Endothelial cell of hepatic sinusoid (primary cell): Measurements from ENCODE around the gene AMPD1.

Experiments
- in situ Hi-C: cut with HindIII; loops from 2 replicates; pipeline ENCODE4 v1.10.0; 2017; ENCODE audit warnings: low sequenced_read_pairs

Gene AMPD1

DNA sequence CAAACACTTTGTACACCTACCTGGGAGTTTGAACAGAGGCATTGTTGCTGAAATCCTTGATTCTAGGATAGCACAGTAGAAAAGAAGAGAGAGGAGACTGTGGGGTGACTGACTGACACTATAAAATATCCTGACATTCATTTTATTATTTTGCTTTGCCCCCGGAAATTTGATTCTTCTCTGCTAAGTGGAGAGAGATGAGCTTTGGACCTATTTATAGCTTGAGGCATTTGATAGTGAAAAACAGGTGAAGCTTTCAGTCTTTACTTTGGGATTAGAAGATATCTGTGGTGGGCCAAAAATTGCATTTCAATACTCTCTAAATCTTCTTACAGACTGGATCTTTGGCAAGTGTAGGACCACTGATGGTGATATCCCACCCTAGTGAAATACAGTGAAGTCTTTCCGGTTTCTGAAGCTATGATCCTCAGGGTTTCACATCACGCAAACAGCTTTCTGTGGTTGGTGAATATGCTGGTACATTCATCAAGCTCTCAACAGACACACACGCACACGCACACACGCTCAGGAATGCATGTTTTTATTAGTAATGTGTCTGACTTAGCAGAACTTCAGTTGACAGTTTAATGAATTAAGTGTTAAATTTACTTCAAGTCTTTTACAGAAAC is at the start of gene AMPD1:
Gene AMPD1, minus strand, starts transcription at position 117 of the 629 bp plus-strand sequence. Its CDS starts 75 bp downstream, at position 42.
- in situ Hi-C loops = no loop called here

DNA sequence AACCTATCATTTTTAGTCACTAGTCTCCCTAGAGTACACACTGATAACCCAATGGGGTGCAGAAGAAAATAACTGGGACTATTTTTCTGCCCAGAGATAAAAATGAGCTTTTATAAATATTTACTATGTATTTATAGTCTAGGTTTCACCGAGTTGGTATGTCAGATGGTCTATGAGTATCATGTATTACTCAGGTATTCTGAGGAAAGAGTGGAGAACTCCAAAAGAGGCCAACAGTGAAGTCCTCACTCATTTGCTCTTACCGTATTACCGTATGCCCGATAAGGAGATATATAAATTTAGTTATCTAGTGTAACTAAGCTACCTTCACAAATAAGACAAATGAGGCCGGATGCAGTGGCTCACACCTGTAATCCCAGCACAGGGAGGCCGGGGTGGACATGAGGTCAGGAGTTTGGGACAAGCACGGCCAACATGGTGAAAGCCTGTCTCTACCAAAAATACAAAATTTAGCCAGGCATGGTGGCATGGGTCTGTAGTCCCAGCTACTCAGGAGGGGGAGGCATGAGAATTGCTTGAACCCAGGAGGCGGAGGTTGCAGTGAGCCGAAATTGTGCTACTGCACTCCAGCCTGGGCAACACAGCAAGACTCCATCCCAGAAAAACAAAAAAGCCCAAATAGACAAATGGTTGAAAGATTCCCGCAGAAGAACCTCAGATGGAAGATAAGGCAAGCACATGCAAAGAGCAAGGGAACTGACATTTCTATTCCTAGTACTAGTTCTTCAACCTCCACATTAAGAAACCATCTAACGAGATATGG is 46.8 kb upstream of the AMPD1 start:
- in situ Hi-C loops = no loop called here

DNA sequence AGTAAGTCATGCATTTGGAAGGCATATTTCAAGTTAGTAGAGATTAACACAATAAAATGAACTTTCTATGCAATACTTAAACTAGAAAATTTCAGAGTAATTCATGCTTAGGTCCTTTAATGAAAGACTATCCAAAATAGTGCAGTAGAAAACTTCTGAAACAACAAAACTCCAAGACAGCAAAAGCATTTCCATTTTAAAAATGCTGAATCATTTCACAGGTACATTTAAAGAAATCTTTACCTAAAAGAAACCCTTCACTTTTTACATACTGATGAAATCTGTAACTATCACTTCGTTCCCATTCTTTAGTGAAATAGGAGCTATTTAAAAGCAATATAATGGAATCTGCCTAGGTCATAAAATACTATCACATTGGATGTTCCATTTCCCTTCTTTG is 45.0 kb upstream of the AMPD1 start:
- in situ Hi-C loops = no loop called here

DNA sequence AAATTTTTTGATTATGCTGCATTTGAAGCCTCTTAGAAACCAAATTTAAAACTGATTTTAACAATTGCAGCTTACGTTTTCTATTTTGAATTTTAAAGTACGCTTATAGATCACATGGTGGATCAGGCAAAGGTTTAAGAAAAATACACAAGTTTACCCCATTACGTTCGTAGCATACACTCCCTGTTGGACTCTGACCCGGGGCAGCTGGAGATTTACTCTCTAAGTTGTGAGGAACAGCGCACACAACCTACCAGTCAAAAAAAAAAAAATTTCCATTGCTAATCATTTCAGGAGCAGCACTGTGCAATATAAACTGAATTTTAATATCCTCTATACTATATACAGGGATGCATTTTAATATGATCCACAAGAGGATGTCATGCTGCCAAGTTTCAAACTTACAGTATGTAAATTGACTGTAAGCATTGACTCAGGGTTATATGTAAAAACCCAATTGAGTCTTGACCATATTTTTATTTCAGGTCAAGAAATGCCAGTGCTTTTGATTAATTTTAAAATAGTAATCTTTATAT is 42.0 kb upstream of the AMPD1 start:
- in situ Hi-C loops = no loop called here

DNA sequence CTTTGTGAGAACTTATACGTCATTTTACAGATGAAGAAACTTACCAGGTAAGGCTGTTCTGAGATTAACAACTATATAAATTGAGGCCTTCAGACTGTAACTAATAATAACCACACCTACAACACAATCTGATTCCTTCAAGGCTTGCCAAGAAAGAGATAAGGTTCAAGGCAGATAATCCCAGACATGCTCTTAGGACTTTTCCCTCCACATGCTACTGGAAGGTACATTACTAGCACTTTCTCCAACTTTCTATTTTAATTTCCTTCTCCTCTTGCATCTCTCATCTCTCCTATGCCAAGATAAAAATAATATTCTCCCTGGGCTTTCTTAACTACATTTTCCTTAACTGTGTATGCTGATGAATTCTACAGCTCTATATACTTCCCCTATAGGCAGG is 40.1 kb upstream of the AMPD1 start:
- in situ Hi-C loops = no loop called here

DNA sequence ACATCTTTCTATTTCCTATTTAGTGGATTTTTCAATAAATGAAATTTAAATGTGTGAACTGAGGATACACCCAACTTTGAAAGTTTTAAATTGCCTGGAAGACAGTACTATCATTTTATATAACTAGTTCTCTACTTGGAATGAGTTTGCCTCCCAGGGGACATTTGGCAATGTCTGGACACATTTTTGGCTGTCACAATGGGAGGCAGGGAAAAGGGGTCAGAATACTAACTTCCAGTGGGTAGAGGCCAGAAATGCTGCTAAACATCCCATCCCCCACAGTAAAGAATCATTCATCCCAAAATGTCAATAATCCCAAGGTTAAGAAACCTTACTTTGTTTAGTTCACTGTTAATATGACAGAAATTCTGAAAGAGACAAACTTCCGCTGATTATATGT is 34.4 kb upstream of the AMPD1 start:
- in situ Hi-C loops = no loop called here

DNA sequence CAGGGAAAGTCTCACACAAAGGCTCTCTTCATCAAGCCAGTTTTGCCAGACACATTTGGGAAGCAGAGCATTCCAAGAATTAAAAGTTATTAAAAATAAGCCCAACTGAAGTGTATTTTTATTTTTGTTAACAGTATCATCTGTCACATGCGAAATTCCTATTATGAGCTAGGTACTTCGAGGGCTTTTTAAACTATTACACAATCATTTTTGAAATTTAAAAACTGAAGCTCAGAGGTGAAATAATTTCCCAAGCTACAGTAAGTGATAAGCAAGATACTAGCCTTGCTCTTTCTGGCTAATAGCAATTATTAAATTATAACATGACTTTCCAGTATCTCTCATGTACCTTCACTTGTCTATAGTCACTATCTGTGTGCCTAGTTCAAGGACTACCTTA is 33.2 kb upstream of the AMPD1 start:
- in situ Hi-C loops = no loop called here

DNA sequence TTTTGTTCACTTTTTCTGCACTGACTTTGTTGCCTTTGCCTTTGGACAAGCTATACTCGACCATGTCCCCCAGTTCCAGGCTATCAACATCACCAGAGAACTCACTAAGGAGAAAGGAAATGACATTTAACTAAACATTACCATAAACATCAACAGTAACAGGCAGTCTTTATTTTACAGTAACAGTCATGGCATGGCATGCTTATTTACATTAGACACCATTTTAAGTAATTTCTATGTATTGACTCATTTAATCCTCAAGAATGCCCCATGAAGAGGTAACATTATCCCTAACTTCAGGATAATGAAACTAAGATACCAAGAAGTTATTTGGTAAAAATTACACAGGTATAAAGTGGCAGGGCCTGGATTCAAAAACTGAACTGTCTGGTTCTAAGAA is 29.9 kb upstream of the AMPD1 start:
- in situ Hi-C loops = no loop called here

DNA sequence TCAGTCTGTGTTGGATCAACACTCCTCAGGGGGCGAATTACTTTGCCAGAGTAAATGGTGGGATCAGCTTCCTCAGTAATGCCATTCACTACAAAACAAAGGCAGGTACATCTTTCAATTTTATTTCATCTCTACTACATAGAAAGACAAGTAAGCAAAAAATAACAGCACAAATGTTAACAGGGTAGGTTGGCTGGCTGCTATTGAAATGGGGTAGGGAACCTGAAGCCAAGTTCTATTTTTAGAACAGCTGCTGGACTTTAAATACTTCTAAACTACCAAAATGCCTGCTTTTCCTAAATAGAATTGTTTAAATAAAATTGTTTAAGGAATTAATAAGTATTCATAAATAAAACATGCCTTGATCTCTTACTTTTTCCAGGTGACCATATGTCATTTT is 28.6 kb upstream of the AMPD1 start:
- in situ Hi-C loops = no loop called here

DNA sequence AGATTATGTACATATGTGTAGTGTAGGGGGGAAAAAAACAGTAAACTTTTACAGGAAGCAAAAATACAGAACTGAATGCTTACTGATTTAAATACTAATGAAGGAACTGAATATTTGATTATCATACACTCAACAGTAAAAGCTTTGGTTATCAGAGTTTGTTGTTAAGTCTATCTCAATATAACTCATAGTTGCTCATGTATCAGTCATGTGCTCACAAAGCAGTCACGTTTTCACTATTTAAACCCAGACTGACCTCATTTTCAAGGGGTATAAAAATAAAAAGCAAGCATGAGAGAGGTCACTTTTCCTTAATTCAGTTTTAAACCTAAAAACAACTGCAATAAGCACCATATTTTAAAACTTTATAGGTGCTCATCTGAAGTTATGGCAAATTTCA is 28.1 kb upstream of the AMPD1 start:
- in situ Hi-C loops = no loop called here

DNA sequence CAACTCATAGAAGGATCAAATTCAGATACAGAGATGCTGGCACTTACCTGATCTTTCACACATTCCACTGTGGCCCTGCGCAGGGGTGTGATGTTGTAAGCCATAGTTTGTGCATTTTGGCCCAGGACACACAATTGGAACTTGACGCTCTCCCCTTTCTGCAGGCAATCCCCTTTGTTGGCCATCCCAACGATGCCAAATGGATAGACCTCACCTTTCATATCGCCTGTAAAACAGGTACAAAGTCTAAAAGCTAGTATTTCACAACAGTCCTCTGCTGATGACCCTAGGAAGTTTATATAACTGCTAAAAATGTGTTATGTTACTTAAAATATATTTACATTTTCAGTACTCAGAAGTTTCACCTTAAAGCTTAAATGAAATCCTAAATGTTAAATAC is 25.1 kb upstream of the AMPD1 start:
- in situ Hi-C loops = no loop called here

DNA sequence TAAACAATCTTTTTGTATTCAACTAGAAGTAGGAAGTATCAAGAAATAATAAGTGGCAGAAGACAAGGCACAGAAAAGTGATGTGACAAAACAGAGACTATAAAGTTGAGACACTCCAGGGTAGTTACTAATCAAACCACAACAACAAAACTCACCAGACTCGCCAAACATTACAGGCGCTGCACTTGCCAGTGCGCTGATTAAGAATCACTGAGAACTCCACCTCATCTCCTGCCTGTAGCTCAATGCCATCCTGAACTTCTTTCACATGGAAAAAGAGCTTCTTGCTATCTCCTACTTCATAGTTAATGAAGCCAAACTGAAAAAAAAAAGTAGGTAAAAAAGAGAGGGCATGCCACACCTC is 24.1 kb upstream of the AMPD1 start:
- in situ Hi-C loops = no loop called here

DNA sequence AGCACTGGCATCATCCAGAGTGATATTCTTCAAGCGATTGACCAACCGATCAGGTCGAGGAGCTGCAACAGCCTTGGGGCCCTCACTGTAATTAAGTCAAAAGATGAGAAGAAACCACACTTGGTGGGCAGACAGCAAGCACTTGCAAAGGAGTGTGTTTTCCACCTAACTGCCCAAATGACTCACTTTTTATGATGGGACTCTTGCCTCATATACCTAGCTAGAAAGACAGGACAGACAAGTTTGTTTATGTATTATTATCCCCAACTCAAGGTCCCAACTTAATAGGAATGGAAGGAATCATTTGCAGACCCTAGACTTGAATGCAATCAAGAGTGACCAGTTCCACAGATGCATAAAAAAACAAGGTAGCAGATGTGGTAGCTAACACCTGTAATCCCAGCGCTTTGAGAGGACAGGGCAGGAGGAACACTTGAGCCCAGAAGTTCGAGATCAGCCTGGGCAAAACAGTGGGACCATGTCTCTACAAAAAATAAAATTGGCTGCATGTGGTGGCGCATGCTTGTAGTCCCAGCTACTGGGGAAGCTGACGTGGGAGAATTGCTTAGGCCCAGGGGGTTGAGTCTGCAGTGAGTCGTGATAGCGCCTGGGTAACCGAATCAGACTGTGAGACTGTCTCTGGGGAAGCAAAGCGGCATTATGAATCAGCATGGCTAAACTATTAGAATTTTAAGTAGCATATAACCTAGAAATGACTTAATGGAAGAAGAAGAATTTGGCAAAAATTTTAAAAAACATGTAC is 23.5 kb upstream of the AMPD1 start:
- in situ Hi-C loops = no loop called here

DNA sequence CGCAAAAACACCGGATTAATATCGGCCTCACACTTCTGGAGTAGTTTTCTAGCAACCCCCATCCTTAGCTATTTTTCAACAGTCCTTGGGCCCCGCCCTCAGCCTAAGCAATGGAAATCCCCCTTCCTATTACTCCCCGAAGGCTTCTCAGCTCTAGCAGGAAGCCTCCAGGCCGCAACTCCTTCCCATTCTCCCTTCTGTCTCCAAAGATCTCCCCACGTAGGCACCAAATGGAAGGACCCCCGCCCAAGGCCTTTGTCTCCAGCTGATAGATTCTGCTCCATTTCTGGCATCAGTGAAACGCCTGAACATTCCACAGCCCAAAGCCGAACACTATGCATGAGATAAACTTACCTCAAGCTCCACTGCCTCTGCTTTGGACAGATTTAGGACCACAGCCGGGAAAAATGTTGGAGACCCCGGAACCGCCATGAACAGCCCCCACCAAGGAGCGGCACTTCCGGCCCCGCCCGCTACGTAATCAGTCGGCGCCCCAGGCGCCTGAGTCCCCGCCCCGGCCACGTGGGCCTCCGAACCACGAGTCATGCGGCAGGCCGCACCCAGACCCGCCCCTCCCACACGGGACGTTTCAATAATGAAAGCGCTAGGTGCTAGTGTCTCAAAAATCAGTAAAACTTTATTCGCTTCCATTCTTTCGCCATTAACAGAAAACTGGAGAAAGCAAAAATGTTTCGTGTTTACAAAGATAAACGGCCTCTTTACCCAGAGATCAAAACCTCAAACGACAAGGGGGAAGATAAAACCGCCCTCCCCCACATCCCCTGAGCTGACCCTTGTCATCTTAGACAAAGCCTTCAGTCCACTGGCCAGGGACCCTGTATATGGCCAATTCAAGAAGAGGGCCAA is 21.2 kb upstream of the AMPD1 start, which contains the start of gene NRAS:
Gene NRAS, minus strand, starts transcription at position 468 of the 867 bp plus-strand sequence. CDS start 611 bp downstream, outside the sequence.
- in situ Hi-C loops = no loop called here

DNA sequence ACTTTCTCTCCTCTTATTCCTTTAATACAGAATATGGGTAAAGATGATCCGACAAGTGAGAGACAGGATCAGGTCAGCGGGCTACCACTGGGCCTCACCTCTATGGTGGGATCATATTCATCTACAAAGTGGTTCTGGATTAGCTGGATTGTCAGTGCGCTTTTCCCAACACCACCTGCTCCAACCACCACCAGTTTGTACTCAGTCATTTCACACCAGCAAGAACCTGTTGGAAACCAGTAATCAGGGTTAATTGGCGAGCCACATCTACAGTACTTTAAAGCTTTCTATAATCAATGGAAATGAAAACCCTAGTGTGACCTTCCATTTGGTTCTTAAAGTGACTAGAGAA is 20.6 kb upstream of the AMPD1 start:
- in situ Hi-C loops = no loop called here

DNA sequence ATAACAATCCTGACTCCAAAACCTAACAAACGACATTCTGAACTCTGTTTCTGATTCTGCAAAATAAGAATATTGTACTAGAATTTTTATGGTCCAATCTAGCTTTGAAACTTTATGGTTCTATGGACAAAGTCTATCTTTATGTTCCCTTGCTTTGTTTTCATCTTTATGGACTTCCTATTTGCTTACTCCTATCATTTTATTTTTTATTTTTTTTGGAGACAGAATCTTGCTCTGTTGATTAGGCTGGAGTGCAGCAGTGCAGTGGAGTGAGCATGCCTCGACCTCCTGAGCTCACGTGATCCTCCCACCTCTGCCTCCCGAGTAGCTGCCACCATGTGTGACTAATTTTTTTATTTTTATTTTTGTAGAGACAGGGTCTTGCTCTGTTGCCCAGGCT is 17.6 kb upstream of the AMPD1 start:
- in situ Hi-C loops = no loop called here

DNA sequence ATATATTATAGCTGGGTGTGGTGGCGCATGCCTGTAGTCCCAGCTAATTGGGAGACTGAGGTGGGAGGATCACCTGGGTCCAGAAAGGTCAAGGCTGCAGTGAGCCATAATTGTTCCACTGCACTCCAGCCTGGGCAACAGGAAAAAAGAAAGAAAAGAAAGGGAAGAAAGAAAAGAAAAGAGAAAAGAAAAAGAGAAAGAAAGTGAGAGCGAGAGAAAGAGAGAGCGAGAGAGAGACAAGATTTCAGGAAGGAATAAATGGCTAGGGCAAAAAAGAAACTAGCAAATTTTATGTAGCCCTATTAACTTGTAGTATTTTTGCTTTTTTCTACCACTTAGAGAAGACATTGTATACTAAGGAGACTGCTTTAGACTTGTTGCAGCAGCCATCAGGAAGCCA is 15.0 kb upstream of the AMPD1 start:
- in situ Hi-C loops = no loop called here

DNA sequence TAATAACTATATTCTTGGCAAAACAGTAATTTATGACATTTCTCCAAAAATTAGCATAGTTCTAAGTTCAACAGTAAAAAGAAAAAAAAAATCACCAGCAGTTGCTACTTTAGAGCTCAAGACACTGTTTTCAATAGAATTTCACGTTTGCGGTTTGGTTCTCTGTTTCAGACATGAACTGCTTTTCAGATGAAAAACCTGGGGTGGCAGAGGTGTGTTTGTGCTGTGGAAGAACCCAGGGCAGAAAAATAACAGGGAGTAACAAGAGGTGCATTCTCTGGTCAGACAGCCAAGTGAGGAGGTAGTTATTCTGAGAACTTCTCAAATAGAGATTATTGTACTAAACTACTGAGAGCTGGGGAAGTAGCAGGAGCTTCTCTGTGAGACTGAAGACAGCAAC is 12.3 kb upstream of the AMPD1 start:
- in situ Hi-C loops = no loop called here

DNA sequence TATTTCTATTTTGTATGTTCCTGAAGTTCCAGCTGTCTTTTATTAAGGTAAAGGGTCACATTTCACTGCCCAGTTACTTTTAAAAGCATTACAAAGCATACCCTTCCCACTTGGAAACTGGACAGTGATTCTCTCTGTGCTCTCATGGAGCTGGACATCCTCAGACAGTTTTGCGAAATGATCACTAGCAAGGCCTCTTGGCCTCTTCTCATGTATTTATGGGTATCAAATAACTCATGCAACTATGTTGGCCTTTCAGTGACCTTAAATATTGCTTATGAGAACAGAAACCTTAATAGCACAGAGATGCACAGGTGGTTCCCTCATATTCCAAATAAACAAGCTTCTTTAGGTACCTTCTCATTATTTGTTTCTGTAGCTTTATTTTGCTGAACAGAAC is 7.9 kb upstream of the AMPD1 start:
- in situ Hi-C loops = no loop called here

DNA sequence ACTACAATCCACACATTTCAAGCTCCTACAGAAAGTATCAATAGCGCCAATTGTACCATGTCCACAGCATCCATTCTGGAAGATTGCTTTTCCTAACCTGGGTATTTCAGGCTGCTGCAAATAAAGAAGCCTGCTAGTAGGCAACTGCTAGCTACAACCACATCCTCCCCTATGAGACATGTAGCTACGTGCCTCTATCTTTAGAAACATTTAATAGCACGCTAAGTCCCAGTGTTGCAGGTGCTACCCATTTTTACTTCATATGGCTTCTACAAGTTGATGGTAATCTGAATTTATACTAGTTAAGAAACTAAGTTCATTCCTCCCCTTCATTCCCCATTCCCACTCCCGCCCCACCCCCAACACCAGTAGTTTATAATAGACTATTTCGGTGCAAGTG is 7.4 kb upstream of the AMPD1 start:
- in situ Hi-C loops = no loop called here

DNA sequence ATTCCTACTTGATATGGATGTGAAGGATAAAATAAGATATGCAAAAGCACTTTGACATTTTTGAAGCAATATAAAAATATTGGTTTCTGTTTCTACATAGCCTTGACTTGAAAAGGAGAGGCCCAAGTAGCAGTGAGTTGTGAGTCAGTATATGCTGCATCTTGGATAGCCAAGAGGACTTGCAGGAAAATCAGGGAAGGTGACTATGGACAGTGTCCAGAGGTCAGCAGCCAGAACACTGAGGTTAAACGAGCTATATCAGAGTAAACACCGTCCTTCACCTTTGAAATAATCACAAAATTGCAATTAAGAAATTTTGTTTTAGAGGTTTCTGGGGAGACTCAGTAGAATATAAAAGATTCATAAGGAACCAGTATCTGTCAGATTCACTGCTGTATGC is 6.6 kb upstream of the AMPD1 start:
- in situ Hi-C loops = no loop called here
